ENCODE data around the gene DENND11. TPM values are rescaled to one million over a fixed set of nuclear protein-coding genes. Genes with fewer than 3 reads are reported as not detected.

DENND11 gene
- total and polyA plus RNA-seq, 10 of the 15 experiments (the other 5 are each of a cell fraction or from before 2014, with no cell fraction given), result 2.7 to 47.0 (median 26.6) TPM

DNA sequence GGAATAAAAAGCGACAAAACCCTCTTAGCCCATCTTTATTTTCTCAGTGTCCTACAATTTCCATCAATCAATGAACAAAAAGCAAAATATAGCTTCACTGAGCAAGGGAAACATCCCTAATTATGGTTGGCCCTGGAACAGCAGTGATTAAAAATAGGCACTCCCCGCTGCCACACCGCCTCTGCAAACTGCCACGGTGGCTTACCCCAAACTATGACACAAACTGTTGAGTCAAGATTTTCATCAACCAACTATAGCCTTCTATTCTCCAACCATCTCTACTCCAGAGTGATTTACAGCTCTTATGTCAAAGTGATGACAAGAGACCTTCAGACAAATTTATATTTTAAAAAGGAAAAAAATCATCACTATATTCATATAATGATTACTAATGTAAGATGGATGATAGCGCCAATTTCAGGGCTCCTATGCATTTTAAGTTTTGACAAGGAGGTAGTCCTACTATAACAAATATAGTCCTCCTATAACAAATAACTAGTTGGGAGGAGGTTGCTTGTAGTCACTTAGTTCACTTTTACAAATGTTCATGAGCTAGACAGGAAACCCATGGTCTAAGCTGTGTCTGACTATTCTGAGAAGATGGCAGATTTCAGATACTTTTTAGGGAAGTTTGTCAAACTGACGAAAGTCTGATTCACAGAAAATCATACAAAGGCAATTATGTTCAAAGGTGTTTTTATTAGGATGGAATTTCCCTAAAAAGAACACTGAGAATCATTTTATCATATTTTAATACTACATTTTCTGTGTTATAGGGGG, 26.3 kb downstream of the DENND11 start:
- Histone ChIP-seq H3K79me2 (ENCODE audit: control insufficient read depth, insufficient read depth, low read length) (no peaks in the 10 kb centered on the region), H3K9me3 (replicated peaks; ENCODE audit: control insufficient read depth, insufficient read depth, low read length) (no peaks in the 10 kb centered on the region), H3K27ac (ENCODE audit: control insufficient read depth, insufficient read depth) (no peak overlapping the region), H3K9ac (ENCODE audit: control insufficient read depth, insufficient read depth, low read length) (no peak overlapping the region), H3K27me3 (replicated peaks in 1 of 2; ENCODE audit: control insufficient read depth in 2 of 2, insufficient read depth in 2 of 2, low read length in 1 of 2) (no peaks in the 10 kb centered on the region), H3K4me3 (no peak overlapping the region), H4K20me1 (ENCODE audit: control insufficient read depth, insufficient read depth) (no peaks in the 10 kb centered on the region), H2AFZ (ENCODE audit: control insufficient read depth, low read depth, low read length) (no peak overlapping the region), H3K4me2 (ENCODE audit: control insufficient read depth, insufficient read depth) (no peak overlapping the region), H3K4me1 (ENCODE audit: control insufficient read depth, insufficient read depth, low read length) (no peaks in the 10 kb centered on the region), H3K36me3 (ENCODE audit: control insufficient read depth in 2 of 2, insufficient read depth in 2 of 2, low read length in 1 of 2) (peaks cover 0 to 13% of the 10 kb centered on the region in 2 experiments)
- DNase-seq (ENCODE audit: low read depth, low spot score) (no peak), FAIRE-seq (no peak), ATAC-seq (no peak; the same call in 2 of the 3 replicates)
- CTCF ChIA-PET, result interaction anchor here (0.7 to 1.2 kb wide), 4 partner anchors 15 to 34 kb away, joined by 3 to 5 read pairs (median 4); partner anchors contain the start of gene DENND11
- 49% methylated on average over 6 of the region's 6 CpGs for WGBS (ENCODE audit: insufficient coverage, insufficient replicate concordance, low lambda C conversion rate, missing lambda C conversion rate)
- TF ChIP-seq HCFC1 (IDR thresholded peaks at IDR 0.05; ENCODE audit: low read length) (no peak), RUNX3 (IDR thresholded peaks at IDR 0.05; ENCODE audit: low read length) (peak; percentile 62)
- SMC1A ChIA-PET (ENCODE audit: uncharacterized antibody, unreplicated experiment), result interaction anchor here (0.8 to 1.1 kb wide), 4 partner anchors 17 to 109 kb away, joined by 3 to 4 read pairs (median 4); no protein-coding TSS in a partner anchor
- no TSS peak for BruUV-seq (replicated peaks)
- POLR2A ChIA-PET, result no interaction called here
- intact Hi-C loops (cut with micrococcal nuclease; ENCODE audit: unreplicated experiment), result no loop called here
- RAD21 ChIA-PET (ENCODE audit: unreplicated experiment), result interaction anchor here (1.4 kb wide), 1 partner anchor 14 kb away, joined by 3 read pairs; no protein-coding TSS in a partner anchor
- in situ Hi-C loops (cut with MboI), result no loop called here

- Histone ChIP-seq H3K4me2 (ENCODE audit: control insufficient read depth, insufficient read depth) (no peak overlapping the region), H3K4me3 (no peak overlapping the region), H3K27me3 (replicated peaks in 1 of 2; ENCODE audit: control insufficient read depth in 2 of 2, insufficient read depth in 2 of 2, low read length in 1 of 2) (no peaks in the 10 kb centered on the region), H2AFZ (ENCODE audit: control insufficient read depth, low read depth, low read length) (no peak overlapping the region), H3K79me2 (ENCODE audit: control insufficient read depth, insufficient read depth, low read length) (no peaks in the 10 kb centered on the region), H3K4me1 (ENCODE audit: control insufficient read depth, insufficient read depth, low read length) (no peaks in the 10 kb centered on the region), H3K36me3 (ENCODE audit: control insufficient read depth in 2 of 2, insufficient read depth in 2 of 2, low read length in 1 of 2) (peaks cover 0 to 7% of the 10 kb centered on the region in 2 experiments), H3K9ac (ENCODE audit: control insufficient read depth, insufficient read depth, low read length) (no peak overlapping the region), H3K9me3 (replicated peaks; ENCODE audit: control insufficient read depth, insufficient read depth, low read length) (no peaks in the 10 kb centered on the region), H4K20me1 (ENCODE audit: control insufficient read depth, insufficient read depth) (no peaks in the 10 kb centered on the region), H3K27ac (ENCODE audit: control insufficient read depth, insufficient read depth) (no peak overlapping the region)
- SMC1A ChIA-PET (ENCODE audit: uncharacterized antibody, unreplicated experiment), result interaction anchor here (1.1 to 1.4 kb wide), 2 partner anchors 30 to 38 kb away, joined by 3 to 4 read pairs; no protein-coding TSS in a partner anchor
- POLR2A ChIA-PET, result no interaction called here
- in situ Hi-C loops (cut with MboI), result no loop called here
- DNase-seq (ENCODE audit: low read depth, low spot score) (no peak), ATAC-seq (peak; percentile 70), FAIRE-seq (no peak)
- intact Hi-C loops (cut with micrococcal nuclease; ENCODE audit: unreplicated experiment), result no loop called here
- WGBS (ENCODE audit: insufficient coverage, insufficient replicate concordance, low lambda C conversion rate, missing lambda C conversion rate), result 78% methylated on average over 4 of the region's 4 CpGs
- CTCF ChIA-PET, result interaction anchor here (0.7 kb wide), 1 partner anchor 20 kb away, joined by 4 read pairs; no protein-coding TSS in a partner anchor
- no TSS peak for BruUV-seq (replicated peaks)
- RAD21 ChIA-PET (ENCODE audit: unreplicated experiment), result interaction anchor here (1.4 kb wide), 1 partner anchor 15 kb away, joined by 3 read pairs; no protein-coding TSS in a partner anchor
- TF ChIP-seq RAD21 (IDR thresholded peaks at IDR 0.05; ENCODE audit: insufficient read depth, low read depth, low read length) (0 out of 2 replicates have a peak, but pooled peaks have one; percentile 11), RELA (IDR thresholded peaks at IDR 0.05; ENCODE audit: borderline replicate concordance, partially characterized antibody) (no peak), CBFB (IDR thresholded peaks at IDR 0.05; ENCODE audit: low read depth) (no peak), PKNOX1 (IDR thresholded peaks at IDR 0.05) (no peak)
- TF ChIP-seq, protein P1, sequence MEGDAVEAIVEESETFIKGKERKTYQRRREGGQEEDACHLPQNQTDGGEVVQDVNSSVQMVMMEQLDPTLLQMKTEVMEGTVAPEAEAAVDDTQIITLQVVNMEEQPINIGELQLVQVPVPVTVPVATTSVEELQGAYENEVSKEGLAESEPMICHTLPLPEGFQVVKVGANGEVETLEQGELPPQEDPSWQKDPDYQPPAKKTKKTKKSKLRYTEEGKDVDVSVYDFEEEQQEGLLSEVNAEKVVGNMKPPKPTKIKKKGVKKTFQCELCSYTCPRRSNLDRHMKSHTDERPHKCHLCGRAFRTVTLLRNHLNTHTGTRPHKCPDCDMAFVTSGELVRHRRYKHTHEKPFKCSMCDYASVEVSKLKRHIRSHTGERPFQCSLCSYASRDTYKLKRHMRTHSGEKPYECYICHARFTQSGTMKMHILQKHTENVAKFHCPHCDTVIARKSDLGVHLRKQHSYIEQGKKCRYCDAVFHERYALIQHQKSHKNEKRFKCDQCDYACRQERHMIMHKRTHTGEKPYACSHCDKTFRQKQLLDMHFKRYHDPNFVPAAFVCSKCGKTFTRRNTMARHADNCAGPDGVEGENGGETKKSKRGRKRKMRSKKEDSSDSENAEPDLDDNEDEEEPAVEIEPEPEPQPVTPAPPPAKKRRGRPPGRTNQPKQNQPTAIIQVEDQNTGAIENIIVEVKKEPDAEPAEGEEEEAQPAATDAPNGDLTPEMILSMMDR (IDR thresholded peaks at IDR 0.05 in 2 of 3, conservative IDR thresholded peaks at IDR 0.05 in 1 of 3; ENCODE audit: control insufficient read depth in 2 of 3, extremely low read depth in 1 of 3, insufficient read depth in 1 of 3, low read depth in 3 of 3, low read length in 3 of 3), result peak; percentile 17 to 38 (median 23); a peak in 3 of 6 replicates
Observed at GRCh38 chr7:141674702-141675101, 27.3 kb downstream of the DENND11 start.
